NCI-H2227 treated with DMSO at 0.1 percent for 48 hours (cell line): ENCODE results near the gene NPIPB8.
"Not testable (repeated sequence)": the region's sequence is repeated elsewhere in the genome, so short reads cannot be mapped to it uniquely, and the experiment has no call there.

Experiments used
- DNase-seq: peaks from one replicate; lab custom pipeline; 2025; lab: John Stamatoyannopoulos, UW

Gene NPIPB8

GRCh38 chr16:28636093-28636823, 1.6 kb upstream of the NPIPB8 start:
- DNase-seq, result not testable (repeated sequence)

- not testable (repeated sequence) for DNase-seq
Observed at GRCh38 chr16:28638359-28638758, 494 bp downstream of the NPIPB8 start.

GRCh38 chr16:28639959-28640358, 2.1 kb downstream of the NPIPB8 start:
- not testable (repeated sequence) for DNase-seq

- not testable (repeated sequence) for DNase-seq
Observed at GRCh38 chr16:28666264-28666663, 28.4 kb downstream of the NPIPB8 start.

- not testable (repeated sequence) for DNase-seq
Observed at GRCh38 chr16:28667480-28667879, 29.6 kb downstream of the NPIPB8 start.

- DNase-seq, result not testable (repeated sequence)
Observed at GRCh38 chr16:28668199-28668598, 30.3 kb downstream of the NPIPB8 start.

GRCh38 chr16:28688327-28688952, 50.6 kb downstream of the NPIPB8 start:
- not testable (repeated sequence) for DNase-seq

GRCh38 chr16:28689425-28689824, 51.6 kb downstream of the NPIPB8 start:
- DNase-seq, result not testable (repeated sequence)

GRCh38 chr16:28691722-28692121, 53.9 kb downstream of the NPIPB8 start:
- DNase-seq, result not testable (repeated sequence)

- DNase-seq, result not testable (repeated sequence)
Observed at GRCh38 chr16:28693257-28693950, 55.5 kb downstream of the NPIPB8 start.

- DNase-seq, result not testable (repeated sequence)
Observed at GRCh38 chr16:28699792-28700191, 61.9 kb downstream of the NPIPB8 start.

- DNase-seq, result not testable (repeated sequence)
Observed at GRCh38 chr16:28700349-28700748, 62.5 kb downstream of the NPIPB8 start.

- not testable (repeated sequence) for DNase-seq
Observed at GRCh38 chr16:28701384-28701783, 63.5 kb downstream of the NPIPB8 start.

GRCh38 chr16:28704246-28704645, 66.4 kb downstream of the NPIPB8 start:
- not testable (repeated sequence) for DNase-seq
